GM12874 (cell line): Measurements from ENCODE around the gene THBS2.

ENCODE experiments used
- TF ChIP-seq, protein P1 (sequence below): IDR thresholded peaks from 2 replicates; pipeline ENCODE4 v1.5.1; 2011; ENCODE audit warnings: low read depth, mild to moderate bottlenecking, control low read depth, low read length, moderate library complexity; ENCODE audit not compliant: insufficient read depth

The THBS2 gene

DNA sequence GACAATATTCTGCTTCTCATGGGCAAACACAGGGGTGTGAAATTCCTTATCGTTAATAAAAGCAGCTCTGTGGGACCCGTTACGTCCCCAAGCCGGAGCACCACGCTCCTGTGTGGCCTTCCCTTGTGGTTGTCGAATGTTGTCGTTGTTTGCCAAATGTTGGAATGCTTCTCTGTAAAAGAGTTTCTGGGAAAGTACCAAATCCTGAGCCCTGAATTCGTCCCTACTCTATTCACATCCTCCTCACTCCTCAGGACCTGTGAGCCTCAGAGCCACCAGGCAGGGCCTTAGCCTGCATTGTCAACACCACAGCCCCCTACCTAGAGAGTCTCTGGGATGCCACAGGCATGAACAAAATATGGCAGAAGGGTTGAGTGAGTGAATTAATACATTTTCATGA, 64.0 kb downstream of the THBS2 start:
- TF ChIP-seq, protein P1, sequence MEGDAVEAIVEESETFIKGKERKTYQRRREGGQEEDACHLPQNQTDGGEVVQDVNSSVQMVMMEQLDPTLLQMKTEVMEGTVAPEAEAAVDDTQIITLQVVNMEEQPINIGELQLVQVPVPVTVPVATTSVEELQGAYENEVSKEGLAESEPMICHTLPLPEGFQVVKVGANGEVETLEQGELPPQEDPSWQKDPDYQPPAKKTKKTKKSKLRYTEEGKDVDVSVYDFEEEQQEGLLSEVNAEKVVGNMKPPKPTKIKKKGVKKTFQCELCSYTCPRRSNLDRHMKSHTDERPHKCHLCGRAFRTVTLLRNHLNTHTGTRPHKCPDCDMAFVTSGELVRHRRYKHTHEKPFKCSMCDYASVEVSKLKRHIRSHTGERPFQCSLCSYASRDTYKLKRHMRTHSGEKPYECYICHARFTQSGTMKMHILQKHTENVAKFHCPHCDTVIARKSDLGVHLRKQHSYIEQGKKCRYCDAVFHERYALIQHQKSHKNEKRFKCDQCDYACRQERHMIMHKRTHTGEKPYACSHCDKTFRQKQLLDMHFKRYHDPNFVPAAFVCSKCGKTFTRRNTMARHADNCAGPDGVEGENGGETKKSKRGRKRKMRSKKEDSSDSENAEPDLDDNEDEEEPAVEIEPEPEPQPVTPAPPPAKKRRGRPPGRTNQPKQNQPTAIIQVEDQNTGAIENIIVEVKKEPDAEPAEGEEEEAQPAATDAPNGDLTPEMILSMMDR: no peak

DNA sequence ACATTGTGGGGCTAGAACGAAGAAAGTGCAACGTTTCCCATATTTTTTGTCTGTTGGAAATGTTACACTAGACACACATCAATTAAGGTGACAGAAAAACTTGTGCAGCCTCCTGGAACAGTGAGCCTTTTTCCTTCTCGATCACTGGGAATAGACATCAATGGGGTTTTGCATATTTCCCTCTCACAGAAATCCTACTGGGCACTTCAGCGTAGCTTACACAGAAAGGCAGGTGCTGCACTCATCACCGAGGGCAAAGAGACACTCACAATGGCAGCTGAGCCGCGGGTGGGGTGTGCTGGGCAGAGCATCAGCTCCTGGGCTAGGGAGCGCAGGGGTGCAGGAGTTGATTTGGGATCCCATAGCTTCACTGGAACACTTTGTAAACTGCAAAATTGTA, 64.5 kb downstream of the THBS2 start:
- TF ChIP-seq, protein P1: no peak

DNA sequence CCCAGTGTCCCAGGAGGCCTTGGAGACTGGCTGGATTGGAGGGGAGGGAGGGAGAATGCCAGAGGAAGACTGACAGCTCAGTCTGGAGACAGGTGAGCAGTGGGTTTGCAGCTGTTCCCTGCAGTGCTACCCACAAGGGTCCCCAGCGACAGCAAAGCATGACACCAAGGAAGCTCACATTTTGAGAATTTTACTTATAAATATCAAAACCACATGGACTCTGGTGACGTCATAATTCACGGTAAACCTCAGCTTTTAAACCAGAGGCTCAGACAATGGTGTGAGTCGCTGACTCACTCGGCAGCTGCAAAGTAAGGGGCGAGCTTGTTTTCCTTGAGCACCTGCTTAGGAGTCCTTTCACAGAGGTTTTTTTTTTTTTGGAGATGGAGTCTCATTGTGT, 65.2 kb downstream of the THBS2 start:
- TF ChIP-seq, protein P1: no peak

DNA sequence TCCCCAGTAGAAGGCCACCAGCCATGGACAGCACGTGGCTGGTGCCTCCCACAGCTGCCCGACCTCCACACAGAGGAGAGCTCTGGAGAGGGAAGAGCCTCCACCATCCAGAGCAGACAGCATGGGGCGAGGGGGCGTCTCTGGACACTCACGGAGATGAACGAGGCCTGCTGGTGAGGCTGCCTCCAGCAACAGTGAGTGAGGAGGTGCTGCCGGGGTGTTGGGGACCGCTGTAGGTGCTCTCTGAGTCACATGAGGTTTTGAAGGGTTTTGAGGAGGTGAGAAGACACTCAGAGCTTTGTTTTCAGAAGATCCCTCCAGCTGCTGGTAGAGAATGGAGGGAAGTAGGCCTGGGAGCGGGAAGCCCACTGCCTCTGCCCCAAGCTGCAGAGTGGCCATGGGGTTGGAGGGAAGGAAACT, 65.6 kb downstream of the THBS2 start:
- TF ChIP-seq, protein P1: no peak

DNA sequence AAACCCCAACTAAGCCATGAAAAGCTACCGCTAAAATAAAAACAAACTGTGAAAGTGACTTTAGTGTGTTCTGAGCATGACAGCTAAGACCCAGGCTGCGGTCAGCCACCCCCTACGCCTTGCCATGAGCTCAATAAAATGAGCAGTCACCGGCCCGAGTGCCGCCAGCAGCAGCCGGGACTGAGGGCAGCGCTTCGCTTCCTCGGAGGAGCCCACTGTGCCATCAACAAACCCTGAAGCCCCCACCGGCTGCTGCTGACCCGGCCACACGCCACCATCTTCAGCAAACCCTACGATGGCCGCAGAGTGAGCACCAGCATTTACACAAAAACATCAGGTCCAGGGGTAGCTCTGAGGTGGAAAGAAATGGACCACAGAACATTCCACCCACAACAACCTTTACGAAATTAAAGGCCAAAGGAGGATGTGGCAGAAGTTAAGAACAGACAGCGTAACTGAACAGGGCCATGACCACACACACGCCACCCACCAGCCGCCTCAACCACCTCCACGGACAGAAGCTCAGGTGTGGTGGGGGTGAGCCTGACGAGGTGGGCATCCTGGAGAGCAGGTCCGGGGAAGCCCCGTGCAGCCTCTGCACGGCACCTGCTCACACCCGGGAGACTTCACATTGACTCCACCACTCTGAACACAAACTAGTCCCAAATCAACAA, 67.0 kb downstream of the THBS2 start:
- TF ChIP-seq, protein P1: no peak

DNA sequence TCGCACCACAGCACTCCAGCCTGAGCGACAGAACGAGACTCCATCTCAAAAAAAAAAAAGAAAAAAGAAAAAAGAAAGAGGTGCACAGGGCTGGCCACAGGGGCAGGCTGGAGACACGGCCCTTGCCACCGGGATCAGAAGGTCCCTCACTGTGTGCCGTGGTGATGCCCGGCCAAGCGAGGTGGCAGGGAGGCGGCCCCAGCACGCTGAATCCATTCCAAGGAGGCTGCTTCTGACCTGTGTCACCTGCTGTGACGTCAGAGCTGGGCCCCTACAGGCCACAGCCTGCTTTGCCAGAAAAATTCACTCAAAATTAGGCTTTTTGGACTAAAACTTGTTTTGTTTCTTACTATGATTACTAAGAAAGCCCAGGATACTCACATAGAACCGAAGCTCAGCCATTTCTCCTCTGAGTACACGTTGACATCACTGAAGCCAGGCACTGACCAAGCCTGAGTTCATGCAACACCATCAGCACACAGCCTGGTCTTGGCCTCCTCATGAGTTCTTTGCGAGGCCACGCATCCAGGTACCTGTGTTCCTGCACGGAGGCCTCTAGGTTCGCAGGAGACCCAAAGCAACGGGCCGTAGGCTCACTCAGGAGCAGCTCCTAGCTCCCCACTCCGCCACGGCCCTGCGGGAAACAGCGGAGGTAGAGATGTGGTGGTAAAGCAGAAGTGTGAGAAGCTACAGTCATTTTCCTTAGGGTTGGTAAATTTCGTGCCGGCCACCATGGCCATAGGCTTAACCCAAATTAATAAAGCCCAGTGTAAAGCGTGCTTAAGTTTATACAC, 67.8 kb downstream of the THBS2 start:
- TF ChIP-seq, protein P1: no peak

DNA sequence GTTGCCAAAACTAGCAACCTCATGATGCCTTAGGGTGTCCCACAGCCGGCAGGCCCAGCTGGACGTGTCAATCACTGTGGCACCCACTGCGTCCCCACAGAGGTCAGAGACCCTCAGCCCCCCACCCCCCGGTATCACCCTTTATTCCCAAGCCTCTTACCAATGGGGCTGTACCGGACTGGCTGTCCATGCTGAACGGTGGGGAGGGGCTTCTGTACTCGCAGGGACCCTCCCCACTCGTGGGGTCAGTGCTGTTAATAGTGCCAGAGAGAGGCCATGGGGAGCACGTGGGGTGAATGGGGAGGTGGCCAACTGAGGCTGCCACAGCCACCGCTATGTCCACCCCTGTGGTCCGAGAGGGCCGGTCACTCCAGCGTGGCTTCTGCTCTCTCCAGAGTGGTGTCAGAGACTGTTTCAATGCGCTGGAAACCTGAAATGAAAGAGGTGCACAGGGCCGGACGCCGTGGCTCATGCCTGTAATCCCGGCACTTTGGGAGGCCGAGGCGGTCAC, 68.6 kb downstream of the THBS2 start:
- TF ChIP-seq, protein P1: no peak
